GM19395 (cell line): ENCODE results near the gene CCZ1B.
"Not testable (repeated sequence)": the region's sequence is repeated elsewhere in the genome, so short reads cannot be mapped to it uniquely, and the experiment has no call there.

Experiments used
- ATAC-seq: cut with Tn5 transposase; IDR thresholded peaks from one replicate; pipeline ENCODE4 v1.9.1; 2021; ENCODE audit warnings: mild to moderate bottlenecking, moderate library complexity; ENCODE audit not compliant: unreplicated experiment

The CCZ1B gene

DNA sequence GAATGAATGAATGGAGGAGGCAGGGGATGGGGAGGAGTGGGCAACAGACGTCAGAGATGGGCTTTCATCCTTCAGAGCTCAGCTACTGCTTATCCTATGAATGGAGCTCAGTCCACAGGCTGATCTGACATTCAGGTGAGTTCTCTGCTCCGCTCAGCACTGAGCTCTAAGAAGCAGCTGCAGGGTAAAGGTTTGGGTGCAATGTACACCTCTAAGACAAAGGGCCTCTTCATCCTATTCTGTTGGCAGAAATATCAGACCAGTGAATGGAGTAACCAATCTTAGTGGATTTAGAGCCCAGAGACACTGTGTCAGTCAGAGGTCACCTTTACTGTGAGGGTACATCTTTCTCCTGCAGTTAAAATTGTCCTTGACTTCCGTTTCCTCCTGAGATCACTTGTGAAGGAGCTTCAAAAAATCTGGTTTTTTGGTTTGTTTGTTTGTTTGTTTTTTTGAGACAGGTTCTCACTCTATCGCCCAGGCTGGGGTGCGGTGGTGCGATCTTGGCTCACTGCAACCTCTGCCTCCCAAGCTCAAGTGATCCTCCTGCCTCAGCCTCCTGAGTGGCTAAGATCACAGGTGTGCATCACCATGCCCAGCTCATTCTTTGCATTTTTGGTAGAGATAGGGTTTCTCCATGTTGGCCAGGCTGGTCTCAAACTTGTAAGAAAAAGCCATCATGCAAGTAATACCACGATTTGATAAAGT lies 5.1 kb upstream of the CCZ1B start:
- ATAC-seq = no peak

DNA sequence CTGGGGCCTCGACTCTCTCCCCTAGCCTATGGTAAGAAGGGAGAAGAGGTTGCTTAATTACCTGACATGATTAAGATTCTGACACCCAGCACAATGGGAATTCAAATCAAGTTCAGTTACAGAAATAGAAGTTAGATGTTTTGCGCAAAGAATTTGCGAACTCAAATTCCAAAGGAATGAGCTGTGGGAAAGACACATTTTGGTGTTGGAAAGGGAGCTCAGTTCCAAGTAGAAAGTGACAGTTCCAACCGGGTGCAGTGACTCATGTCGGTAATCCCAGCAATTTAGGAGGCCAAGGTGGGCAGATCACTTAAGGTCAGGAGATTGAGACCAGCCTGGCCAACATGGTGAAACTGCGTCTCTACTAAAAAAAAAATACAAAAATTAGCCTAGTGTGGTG lies 4.0 kb upstream of the CCZ1B start:
- not testable (repeated sequence) for ATAC-seq

DNA sequence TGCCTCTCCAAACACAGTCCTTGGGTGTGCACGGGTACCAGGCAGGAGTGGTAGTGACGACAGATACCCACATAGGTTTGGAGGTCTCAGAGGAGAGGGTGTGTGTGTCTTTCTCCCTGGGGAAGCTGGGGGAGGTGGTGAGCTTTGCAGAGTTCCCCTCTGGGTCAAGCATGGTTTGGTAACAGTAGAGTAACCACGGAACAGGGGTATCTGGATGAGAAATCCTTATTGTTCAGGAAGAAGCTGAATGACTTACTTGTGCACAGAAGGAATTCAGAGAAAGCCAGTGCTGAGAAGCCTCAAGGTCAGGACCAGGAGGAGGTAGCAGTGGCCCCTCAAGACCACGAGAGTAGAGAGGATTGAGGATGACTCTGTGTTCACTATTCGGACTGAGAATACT lies 3.5 kb upstream of the CCZ1B start:
- not testable (repeated sequence) for ATAC-seq

DNA sequence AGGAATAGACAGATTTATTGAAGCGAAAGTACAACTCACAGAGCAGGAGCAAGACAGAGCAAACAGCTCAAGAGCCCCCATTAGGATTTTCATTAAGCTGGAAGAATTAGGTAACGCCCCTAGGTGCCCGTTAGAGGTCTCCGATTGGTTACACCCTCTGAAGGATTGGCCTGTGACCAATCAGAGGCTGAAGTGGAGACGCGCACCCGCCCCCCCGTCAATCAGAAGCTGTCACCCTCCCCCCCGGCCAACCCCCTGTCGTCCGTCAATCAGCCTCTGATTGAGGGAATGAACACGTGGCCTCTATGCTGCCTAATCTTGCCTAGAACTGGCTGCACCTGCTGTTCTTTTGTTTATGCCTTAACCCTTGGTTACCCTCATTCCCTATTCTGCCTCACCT lies 1.1 kb upstream of the CCZ1B start:
- ATAC-seq = not testable (repeated sequence)

DNA sequence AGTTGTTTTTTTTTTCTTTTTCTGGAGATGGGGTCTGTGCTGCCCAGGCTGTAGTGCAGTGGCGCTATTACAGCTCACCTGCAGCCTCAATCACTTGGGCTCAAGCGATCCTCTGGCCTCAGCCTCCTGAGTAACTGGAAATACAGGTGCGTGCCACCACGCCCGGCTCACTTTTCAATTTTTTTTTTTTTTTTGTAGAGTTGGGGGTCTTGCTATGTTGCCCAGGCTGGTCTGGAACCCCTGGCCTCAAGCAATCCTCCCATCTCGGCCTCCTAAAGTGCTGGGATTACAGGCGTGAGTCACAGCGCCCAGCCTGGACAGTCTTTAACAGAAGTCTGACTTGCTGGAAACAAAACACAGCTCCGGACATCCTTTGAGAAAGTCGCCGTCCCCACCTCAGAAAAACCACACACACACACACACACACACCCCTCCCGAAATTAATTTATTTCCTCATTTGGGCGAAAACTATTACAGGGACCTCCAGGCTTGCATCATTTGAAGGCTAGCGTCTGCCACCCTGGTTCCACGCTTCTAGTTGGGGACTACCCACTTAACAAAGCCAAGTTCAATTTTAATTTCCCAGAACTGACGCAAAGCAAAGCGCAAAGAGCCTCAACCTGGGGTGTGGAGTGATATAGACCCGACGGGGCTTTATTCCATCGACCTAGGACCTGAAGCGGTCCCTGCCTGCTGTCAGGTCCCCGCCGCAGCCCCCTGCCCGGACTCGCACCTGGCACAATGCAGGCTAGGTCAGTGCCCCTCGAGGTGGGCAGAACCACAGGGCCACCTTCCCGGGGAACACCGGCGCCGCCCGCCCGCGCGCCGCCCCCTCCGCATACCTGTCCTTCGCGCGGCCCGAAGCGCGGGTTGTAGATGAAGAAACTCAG lies 594 bp downstream of the CCZ1B start:
- peak; percentile 61 for ATAC-seq

DNA sequence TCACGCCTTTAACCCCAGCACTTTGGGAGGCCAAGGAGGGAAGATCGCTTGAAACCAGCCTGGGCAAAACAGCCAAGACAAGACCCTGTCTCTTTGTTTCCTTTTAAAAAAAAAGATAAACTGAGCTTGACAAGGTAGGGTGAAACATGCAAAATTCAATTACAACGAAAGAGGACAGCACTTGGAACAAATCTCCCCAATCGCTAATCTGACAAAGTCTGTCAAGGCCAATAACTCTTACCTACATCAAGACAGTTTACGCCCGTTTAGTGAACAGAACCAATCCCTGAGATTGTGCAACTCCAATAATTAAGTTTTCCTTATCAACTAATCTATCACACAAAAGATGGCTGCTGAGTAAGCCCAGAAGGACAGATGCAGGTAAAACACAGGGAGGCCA lies 4.5 kb downstream of the CCZ1B start:
- ATAC-seq = not testable (repeated sequence)

DNA sequence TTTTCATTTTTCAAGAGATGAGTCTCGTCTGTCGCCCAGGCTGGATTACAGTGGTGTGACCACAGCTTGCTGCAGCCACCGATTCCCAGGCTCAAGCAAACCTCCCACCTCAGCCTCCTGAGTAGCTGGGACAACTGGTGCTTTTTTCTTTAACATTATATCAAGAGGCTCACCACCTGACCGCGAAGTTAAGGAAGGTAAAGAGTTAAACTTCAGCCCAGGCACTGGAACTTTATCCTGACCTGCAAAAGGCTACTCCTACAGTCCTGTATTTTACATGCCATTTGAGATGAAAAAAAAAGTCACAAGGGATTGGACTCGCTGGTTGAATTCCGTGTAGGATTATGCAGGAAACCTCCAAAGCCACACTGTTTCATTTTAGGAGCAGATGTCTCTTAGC lies 10.6 kb downstream of the CCZ1B start:
- not testable (repeated sequence) for ATAC-seq

DNA sequence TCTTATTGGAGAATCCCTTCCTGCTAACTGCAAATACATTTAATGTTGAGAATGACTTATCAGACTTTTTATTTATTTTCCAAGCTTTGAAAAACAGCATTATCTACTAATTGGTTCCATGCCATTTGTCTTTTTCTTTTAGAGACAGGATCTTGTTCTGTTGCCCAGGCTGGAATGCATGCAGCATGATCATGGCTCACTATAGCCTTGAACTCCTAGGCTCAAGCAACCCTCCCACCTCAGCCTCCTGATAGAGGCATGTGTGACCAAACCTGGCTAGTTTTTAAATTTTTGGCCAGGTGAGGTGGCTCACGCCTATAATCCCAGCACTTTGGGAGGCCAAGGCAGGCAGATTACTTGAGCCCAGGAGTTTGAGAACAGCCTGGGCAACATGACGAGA lies 13.1 kb downstream of the CCZ1B start:
- ATAC-seq = not testable (repeated sequence)

DNA sequence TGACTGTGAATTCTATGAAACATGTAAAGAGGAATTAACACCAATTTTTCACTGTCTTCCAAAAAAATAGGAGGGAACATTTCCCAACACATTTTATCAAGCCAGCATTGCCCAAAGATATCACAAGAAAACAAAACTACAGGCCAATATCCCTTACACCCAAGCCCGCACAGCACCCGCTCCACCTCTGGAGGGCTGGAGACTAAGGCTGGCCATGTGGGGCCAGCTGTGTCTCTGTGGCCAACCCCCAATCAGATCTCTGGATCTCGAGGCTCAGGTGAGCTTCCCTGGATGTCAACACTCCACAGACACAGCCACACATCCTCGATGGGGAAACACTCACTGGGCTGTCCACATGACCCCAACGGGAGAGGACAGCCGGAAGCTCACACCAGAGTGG lies 18.1 kb downstream of the CCZ1B start:
- not testable (repeated sequence) for ATAC-seq

DNA sequence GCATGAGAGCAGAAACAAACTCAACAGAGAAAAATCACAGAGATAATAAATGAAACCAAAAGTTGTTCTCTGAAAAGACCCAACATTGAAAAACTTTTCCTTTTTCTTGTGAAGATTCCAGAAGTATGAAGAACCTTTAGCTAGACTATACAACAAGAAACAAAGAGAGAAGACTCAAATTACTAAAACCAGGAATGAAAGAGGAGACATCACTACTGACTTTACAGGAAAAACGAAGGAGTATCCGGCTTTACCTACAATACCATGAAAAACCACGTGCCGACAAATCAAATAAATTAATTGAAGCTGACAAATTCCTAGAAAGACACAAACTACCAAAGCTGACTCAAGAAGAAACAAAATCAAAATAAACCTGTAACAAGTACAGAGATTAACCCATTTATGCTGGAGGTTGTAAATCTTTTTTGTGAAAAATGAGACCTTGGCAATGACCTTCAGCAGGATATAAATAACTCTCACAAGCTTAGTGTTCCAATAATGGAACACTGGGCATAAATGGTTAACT lies 18.6 kb downstream of the CCZ1B start:
- ATAC-seq = not testable (repeated sequence)

DNA sequence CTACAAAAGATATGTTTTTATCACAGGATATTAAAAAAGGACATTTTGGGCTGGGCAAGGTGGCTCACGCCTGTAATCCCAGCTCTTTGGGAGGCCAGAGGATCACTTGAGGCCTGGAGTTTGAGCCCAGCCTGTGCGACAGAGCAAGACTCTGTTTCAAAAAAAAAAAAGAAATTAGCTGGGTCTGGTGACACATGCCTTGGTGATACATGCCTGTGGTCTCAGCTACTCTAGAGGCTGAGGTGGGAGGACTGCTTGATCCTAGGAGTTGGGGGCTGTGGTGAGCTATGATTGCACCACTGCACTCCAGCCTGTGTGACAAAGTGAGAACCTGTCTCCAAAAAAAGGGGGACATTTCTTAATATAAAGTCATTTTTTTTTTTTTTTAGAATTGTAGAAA lies 25.7 kb downstream of the CCZ1B start:
- ATAC-seq = not testable (repeated sequence)

DNA sequence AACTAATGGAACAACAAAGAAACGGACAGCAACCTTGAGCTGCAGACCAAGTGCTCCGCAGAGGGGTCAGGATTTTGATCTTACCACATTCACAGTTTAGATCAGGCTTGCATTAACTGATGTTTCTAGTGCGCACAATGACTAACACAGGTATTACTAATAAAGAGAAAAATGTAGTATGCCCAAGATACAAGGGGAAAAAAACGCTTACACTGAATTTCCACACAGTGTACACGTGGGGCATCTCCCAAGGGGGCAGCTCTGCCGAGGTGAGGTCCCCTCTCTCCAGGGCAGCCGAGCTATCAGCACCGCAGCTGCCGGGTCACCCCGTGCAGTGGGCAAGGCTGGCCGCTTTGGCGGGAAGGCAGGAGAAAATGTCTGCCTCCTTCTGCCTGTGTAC lies 26.2 kb downstream of the CCZ1B start:
- not testable (repeated sequence) for ATAC-seq

DNA sequence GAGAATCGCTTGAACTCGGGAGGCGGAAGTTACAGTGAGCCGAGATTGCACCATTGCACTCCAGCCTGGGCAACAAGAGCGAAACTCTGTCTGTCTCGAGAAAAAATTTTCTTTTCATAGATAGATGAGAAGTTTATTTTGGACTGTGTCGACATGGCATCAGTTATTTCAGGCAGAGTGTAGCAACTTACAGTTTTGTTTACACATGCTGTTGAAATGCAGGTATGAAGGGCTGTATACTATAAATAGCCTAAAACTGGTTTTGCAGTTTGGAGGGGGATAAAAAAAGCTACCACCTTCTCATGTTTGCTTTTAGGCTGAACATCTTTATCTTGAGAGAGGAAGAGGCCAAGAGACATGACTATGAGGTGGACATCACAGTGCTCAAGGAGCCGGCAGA lies 28.0 kb downstream of the CCZ1B start:
- ATAC-seq = not testable (repeated sequence)

DNA sequence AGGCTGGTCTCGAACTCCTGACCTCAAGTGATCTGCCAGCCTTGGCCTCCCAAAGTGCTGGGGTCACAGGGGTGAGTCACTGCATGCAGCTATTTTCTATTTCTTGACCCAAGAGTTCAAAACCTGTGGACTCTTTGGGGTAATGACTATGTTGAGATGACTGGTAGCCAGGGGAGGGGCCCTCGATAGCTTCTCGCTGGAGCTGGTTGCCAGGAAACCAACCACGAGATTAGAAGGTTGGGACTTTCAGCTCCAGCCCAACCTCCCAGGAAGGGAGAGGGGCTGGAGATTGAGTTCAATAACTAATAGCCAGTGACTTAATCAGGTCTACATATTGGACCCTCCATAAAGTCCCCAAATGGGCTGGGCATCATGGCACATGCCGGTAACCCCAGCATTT lies 28.9 kb downstream of the CCZ1B start:
- ATAC-seq = not testable (repeated sequence)

DNA sequence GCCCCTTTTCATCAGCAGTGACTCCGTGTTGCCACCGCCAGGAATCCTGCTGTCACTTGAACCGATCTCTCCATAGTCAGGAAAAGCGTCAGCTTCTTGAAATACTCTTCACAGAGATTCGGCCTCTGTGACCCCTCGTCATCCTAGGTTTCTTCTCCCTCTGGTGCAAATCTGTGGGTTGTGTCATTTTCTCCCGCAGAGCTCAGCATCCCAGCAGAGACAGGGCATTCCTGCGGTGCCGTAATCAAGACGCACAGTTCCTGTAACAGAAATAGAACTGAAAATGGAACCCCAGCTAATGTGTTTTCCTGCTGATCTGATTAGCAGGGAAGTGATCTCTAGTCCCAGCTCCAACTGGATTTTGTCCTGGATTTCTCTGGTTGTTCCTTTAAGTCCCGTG lies 31.8 kb downstream of the CCZ1B start:
- ATAC-seq = not testable (repeated sequence)

DNA sequence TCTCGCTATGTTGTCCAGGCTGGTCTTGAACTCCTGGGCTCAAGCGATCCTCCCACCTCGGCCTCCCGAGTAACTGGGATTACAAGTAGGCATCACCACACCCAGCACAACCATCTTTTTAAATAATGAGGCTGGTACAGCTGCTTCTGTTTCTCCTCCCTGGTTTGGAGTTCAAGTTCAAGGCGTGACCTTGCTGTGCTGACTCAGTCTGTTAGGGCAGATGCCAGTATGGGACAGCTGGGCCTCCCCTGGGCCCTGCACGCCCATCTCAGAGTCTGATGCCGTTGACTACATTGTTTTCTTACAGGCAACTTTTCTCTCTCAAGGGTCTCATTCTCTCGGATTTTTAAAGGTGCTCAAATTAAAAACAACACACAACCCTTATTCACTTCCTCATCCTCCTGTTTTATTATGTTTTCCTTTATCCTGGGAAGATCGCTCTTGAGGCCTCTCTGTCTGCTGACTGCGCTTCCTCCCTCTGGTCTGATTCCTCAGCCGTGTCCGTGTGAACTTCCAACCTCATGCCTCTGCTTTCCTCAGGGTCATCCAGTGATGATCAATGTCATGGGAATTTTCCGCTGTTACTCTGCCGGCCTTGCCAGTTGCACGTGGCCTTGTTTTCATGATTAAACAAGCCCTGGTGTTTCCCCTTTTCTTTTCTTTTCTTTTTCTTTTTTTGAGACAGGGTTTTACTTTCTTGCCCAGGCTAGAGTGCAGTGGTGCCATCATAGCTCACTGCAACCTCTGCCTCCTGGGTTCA lies 33.8 kb downstream of the CCZ1B start:
- ATAC-seq = not testable (repeated sequence)

DNA sequence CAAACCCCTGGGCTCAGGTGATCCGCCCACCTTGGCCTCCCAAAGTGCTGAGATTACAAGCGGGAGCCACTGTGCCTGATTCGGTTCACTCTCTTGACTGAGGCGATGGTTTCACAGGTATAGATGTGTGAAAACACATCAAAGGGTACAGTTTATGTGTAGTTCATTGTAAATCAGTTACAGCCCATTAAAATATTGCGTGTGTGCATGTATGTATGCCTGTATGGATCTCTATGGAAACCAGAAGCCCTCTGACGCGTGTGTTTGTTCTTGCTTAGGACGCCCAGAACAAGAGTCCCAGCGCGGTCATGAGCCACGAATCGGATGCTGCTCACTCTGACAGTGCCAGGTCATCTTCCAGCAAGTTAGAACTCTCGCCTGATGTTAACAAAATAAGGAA lies 36.7 kb downstream of the CCZ1B start:
- not testable (repeated sequence) for ATAC-seq

DNA sequence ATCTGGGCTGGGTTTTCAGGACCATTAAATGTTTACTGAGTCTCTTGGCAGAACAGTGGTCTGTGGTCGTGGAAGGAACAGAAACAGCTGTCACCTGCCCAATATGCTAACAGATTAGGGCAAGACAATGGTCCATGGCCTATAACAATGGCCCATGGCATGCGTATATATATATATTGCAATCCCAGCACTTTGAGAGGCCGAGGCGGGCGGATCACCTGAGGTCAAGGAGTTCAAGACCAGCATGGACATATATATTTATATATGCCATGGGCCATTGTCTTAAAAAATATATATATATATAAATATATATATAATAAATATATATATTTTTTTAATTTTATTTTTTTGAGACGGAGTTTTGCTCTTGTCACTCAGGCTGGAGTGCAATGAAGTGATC lies 44.5 kb downstream of the CCZ1B start:
- ATAC-seq = not testable (repeated sequence)

DNA sequence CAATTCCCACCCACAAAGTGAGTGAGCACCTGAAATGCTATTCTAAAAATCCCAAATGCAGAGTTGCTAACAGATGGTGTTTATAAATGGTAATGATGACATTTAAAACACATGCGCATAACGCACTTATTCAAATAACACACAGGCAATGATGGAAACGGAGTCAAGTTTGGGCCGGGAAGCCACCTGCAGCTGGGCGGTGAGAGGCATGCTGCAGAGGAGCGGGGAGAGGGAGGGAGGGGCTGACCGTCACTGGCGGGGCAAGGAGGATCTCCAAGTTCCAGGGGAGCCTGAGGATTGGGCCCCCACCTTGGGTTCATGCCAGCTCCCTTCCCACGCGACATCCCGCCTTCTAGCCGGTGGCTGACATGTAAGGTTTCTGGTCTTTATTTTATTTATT lies 64.9 kb downstream of the CCZ1B start:
- ATAC-seq = not testable (repeated sequence)

DNA sequence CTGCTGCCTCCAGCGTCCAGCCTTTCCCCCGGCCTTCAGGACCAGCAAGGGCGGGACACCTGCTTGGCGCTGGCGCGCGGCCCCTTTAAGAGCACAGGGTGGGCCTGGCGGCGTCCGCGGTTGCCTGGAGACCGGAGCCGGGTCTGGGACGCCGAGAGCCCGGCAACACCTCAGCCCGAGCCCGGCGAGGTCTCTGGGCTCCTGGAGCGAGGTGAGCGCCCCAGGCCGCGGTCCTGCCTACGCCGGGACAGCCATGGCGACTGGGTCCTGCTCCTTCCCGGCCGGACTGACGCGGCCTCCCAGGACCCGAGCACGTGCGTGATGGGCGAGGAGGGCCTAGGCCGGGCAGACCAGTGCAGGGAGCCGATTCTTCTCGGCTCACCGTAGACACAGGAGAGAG lies 72.1 kb downstream of the CCZ1B start, which contains the start of gene RSPH10B2:
Gene RSPH10B2 (plus strand): TSS at position 140 of the 400 bp plus-strand sequence. CDS start 3,575 bp downstream, outside the sequence.
- ATAC-seq = not testable (repeated sequence)

DNA sequence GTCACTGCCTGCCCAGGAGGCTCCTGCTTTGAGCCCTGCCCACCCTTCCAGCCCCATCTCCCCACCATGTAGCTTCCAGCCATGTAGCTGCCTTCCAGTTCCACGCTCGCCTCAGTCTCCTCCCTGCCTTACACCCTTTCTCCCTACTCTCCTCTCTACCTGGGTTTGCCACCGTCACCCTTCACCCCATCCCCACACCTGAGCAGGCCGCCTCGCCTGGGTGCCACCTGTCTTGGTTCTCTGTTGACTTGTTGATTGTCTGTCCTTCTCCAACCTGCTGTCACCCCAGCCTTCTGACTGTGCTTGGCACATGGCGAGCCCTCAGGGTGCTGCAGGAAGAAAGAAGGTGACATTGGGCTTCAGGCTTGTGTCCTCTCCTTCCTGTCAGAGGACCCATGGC lies 75.9 kb downstream of the CCZ1B start:
- not testable (repeated sequence) for ATAC-seq
